Panc1 (cell line): Measurements from ENCODE around the gene PPARGC1A.

ENCODE experiments used
- CTCF ChIP-seq: fragments of 450-650 bp; IDR thresholded peaks from 2 replicates; pipeline ENCODE4 v1.5.1; 2017; ENCODE audit warnings: mild to moderate bottlenecking
- TCF7L2 ChIP-seq: IDR thresholded peaks from 2 replicates; pipeline ENCODE4 v1.6.1; 2011; ENCODE audit warnings: mild to moderate bottlenecking, low read depth, low read length, inconsistent platforms

DNA sequence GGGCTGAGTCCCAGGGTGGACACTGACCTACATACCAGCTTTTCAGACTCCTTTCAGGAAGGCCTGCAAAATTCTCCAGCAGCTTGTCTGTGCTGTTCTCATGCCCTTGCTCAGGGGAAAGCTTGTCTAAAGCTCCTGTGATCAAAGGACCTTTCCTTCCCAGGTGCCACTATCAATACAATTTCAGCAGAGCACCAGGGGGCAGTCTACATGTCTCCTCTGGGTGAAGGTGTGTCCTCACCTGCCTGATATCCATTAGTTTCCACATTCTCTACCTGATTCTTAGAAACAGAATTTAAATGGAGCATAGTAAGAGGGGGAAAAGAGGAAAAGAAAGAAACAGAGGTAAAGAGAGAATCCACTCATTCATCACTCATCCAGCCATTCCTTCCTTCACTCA is 114.2 kb downstream of the PPARGC1A start:
- TF ChIP-seq CTCF (no peak), TCF7L2 (no peak)
